GM13976 (cell line): Measurements from ENCODE around the gene CRACR2A.

Experiments used
- DNase-seq: peaks from one replicate; pipeline ENCODE4 v3.0.0; 2012; ENCODE audit warnings: low spot score
- in situ Hi-C: fragments of 300-500 bp; cut with MboI; formaldehyde crosslinking; loops from one replicate; pipeline ENCODE4 v1.12.0; 2022; ENCODE audit warnings: low sequenced_read_pairs, mixed read lengths, inconsistent platforms; ENCODE audit not compliant: unreplicated experiment
- TF ChIP-seq, protein P1 (sequence below): IDR thresholded peaks from 2 replicates; pipeline ENCODE4 v1.5.1; 2012; ENCODE audit warnings: borderline replicate concordance, mild to moderate bottlenecking; ENCODE audit not compliant: insufficient read depth; ENCODE audit errors: extremely low read depth, missing control alignments, control extremely low read depth

The CRACR2A gene

DNA sequence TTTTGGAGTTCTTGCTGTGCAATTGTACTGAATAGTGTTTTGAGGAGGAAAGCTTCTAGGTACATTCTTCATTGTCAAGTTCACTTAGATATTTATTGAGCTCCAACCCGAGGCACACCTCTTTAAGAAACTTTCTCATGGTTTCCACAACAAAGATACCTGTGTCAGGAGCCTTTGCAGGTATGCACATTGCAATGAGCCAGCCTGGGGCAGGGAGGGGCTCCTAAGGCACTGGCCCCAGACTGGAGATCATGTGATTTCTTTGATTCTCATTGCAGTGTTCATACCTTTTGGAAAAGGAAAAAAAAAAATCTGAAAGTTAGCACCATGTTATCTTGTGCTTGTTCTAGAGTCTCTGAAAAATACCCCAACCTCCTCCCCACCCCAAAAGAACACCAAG is 181.6 kb downstream of the CRACR2A start:
- no peak for DNase-seq
- in situ Hi-C loops = no loop called here
- TF ChIP-seq, protein P1, sequence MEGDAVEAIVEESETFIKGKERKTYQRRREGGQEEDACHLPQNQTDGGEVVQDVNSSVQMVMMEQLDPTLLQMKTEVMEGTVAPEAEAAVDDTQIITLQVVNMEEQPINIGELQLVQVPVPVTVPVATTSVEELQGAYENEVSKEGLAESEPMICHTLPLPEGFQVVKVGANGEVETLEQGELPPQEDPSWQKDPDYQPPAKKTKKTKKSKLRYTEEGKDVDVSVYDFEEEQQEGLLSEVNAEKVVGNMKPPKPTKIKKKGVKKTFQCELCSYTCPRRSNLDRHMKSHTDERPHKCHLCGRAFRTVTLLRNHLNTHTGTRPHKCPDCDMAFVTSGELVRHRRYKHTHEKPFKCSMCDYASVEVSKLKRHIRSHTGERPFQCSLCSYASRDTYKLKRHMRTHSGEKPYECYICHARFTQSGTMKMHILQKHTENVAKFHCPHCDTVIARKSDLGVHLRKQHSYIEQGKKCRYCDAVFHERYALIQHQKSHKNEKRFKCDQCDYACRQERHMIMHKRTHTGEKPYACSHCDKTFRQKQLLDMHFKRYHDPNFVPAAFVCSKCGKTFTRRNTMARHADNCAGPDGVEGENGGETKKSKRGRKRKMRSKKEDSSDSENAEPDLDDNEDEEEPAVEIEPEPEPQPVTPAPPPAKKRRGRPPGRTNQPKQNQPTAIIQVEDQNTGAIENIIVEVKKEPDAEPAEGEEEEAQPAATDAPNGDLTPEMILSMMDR = no peak

DNA sequence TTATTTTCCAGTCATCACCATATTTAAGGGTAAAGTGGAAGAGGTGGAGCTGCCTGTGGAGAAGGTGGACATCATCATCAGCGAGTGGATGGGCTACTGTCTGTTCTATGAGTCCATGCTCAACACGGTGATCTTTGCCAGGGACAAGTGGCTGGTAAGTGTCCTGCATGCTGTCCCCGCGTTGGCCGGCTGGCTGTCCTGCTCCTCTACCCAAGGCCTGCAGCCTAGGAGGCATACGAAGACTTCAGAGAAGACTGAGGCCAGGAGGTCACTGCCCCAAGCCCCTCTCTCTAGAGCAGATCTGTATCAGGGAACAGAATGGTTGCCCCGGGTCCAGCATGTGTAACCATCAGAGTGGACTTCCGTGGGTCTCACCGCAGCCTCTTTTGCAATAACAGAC is 184.2 kb downstream of the CRACR2A start:
- TF ChIP-seq, protein P1 = no peak
- DNase-seq = no peak
- in situ Hi-C loops = no loop called here

DNA sequence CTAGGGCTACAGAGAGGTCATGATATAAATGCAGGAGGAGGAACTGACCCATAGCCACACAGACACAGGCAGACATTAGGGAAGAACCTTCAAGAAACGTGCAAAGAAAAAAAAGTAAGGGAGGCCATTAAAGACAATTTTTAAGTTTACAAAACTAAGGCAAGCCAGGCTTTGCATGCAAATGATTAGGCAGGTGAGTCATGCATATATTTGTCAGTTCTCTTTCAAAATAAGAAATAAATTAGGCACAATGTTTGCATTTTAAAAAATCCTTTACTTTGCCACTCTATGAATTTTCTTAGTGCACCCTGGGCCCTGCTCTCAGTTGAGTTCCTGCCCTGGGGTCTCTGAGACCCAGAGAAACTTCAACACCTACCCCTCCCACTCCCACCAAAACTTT is 186.9 kb downstream of the CRACR2A start:
- TF ChIP-seq, protein P1 = no peak
- in situ Hi-C loops = no loop called here
- DNase-seq = no peak
